ENCODE measurements around the gene SEC16A.
A peak's percentile ranks its signal among the peaks of the same experiment; 100 is the strongest.

The SEC16A gene, protein sequence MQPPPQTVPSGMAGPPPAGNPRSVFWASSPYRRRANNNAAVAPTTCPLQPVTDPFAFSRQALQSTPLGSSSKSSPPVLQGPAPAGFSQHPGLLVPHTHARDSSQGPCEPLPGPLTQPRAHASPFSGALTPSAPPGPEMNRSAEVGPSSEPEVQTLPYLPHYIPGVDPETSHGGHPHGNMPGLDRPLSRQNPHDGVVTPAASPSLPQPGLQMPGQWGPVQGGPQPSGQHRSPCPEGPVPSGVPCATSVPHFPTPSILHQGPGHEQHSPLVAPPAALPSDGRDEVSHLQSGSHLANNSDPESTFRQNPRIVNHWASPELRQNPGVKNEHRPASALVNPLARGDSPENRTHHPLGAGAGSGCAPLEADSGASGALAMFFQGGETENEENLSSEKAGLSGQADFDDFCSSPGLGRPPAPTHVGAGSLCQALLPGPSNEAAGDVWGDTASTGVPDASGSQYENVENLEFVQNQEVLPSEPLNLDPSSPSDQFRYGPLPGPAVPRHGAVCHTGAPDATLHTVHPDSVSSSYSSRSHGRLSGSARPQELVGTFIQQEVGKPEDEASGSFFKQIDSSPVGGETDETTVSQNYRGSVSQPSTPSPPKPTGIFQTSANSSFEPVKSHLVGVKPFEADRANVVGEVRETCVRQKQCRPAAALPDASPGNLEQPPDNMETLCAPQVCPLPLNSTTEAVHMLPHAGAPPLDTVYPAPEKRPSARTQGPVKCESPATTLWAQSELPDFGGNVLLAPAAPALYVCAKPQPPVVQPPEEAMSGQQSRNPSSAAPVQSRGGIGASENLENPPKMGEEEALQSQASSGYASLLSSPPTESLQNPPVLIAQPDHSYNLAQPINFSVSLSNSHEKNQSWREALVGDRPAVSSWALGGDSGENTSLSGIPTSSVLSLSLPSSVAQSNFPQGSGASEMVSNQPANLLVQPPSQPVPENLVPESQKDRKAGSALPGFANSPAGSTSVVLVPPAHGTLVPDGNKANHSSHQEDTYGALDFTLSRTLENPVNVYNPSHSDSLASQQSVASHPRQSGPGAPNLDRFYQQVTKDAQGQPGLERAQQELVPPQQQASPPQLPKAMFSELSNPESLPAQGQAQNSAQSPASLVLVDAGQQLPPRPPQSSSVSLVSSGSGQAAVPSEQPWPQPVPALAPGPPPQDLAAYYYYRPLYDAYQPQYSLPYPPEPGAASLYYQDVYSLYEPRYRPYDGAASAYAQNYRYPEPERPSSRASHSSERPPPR (N-terminal part only)

DNA sequence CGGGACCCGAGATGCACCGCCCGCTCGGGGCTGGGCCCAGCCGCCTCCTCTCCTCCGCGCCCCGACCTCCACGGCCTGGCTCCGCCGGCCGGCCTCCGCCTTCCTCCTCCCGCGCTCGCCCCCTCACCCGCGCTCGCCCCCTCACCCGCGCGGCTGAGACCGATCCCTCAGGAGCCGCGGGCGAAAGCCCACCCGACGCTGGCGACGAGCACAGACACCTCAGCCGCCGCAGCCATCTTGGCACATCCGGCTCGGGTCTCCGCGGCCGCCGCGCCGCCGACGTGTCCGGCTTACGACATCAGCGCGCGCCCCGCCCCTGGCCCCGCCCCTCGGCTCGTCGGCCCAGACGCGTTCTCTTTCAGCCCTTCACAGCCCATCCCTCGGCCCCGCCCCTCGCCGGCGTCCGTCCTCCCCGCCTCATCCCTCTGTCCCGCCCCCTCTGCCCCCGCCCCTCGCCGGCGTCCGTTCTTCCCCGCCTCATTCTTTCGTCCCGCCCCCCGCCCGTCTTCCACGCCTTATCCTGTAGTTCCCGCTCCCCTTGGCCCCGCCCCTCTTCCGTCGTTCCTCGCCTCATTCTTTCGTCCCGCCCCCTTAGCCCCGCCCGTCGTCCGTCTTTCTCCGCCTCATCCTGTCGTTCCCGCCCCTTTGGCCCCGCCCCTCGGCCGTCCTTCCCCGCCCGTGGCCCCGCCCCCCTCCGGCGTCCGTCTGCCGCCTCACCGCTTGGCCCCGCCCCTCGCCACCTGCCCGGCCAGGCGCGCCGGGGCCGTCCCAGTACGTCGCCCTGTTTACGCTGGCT, at the start of gene SEC16A:
Gene SEC16A, minus strand, starts transcription at position 248 of the 796 bp plus-strand sequence. CDS start 5,425 bp downstream, outside the sequence.
- peak; percentile 100 for DNase-seq

DNA sequence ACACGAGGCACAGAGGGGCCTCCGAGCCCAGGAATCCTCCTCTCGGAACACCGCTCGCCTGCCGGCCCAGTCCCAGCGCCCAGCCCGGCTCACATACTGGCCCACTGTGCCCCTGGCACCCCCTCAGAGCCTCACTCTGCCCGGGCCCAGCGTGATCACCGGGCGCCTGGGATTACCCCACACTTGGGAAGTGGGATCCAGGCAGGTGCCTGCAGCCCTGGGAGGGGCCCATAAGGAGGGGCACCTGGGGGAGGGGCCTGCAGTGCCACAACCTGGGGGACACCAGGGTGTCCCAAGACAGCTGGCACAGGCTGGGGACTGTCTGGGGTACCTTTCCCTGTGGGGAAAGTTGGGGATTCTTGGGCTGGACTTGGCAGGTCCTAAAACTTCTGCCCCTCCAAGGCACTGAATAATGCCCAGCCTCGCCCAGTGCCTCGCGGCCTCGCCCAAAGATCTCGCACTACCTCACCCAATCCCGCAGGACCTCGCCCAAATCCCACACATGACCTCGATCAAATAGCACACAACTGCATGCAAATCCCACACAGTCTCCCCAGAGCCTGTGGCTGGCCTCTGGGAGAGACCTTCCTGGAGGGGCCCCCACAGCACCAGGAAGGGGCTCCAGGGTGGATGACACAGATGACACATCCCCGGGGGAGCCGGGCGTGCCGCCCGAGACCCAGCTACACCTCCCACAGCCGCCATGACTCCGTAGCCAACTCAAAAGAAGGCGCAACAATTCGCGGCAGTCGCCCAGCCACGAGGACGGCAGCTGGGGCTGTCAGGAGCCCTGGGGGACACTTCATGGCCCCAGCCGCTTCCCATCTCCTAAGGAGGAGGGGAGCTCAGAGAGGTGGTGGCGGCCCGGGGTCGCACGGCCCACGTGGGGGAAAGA, 49.3 kb upstream of the SEC16A start:
- DNase-seq = no peak

DNA sequence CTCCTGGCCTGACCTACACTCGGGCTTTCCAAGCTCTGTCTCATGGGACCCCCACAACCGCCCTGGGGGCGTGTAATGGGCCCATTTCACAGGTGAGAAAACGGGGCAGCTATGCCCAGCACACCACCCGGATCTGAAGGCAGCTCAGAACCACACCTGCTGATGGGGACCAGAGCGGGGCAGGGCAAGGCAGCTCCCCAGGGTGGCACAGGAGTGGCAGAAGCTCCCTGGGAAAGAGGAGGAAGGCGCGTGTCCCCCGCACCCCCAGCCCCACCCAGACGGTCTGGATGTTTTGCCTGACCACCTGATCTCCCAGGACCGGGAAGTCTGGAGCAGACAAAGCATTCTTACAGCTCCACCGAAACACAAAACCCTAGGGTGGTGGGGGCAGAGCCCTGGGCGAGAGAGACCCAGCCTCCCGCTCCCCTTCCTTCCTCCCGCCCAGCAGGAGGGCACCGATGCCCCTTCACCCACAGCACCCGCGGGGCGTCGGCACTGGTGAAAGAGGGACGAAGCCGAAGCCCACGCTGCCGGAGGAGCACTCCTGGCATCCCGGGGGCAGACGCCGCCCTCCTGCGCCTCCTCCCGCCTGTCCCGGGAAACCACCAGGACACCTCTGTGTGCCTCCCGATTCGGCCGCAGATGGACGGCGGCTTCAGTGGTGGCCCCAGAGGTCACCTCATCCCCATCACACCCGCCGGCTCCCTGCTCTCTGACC, 48.5 kb upstream of the SEC16A start:
- no peak for DNase-seq

DNA sequence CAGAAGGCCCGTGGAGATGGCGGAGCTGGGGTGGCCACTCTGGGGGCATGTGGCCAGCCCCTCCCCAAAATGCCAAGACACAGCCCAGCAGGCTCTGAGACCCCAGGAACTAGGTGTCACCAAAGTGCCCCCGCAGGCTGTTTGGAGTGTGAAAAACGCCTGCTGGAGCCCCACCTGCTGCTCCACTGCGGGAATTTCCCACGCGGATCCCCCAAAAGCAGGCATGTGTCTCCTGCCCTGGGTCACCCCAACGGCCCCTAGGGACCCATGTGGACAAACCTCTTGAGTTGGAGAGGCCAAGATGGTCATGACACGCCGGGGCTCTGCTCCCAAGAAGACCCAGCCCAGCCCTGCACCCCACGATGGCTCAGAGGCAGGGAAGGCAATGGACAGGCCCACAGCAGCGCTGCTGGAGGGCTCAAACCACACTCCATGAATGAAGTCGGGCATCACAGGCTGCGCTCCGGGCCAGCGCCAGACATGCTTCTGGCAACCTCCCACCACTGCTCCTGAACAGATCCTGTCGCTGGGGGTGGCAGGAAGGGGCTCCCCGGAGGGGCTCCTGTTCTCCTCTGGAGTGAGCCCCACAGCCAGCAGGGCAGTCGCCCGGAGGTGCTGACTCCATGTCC, 47.7 kb upstream of the SEC16A start:
- no peak for DNase-seq

DNA sequence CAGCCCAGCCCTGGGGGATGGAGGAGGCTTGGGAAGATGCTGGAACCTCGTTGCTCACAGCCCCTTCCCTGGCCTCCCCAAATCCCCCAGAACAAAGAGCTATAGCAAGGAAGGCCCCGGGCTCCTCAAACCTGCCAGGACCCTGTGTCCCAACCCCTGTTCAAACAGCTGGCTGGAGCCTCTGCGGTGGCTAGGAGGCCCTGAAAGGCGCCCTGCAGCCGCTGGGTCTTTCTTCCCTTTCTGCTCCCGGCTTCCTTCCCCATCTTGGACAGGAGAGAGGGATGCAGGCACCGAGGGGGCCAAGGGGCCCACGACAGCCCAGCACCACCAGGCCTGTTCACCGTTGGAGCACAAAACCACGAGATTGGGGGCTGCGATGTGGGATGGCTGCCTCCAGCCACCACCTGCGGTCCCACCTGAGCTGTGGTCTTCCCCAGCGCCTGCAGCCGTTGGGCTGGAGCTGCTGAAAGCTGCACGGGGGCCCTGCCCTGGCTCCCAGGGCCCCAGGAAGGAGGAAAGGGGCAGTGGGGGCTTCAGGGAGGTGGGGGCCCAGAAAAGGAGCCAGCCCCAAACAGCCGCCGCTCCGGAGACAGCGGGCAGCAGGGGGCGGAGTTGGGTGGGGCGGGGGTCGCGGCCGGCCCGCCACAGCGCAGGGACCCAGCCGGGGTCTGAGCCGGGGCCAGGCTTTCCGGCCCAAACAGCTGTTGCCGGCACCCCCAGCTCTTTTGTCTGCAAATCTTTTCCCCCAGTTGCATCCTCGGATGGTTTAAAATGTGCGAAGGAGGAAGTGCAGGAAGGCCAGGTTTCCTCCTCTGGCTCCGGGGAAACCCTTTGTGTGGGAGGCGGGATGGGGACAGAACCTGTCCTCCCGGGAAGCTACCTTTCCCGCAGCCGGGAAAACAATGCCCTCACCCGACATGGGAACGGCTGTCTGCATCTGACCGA, 46.9 kb upstream of the SEC16A start:
- no peak for DNase-seq

DNA sequence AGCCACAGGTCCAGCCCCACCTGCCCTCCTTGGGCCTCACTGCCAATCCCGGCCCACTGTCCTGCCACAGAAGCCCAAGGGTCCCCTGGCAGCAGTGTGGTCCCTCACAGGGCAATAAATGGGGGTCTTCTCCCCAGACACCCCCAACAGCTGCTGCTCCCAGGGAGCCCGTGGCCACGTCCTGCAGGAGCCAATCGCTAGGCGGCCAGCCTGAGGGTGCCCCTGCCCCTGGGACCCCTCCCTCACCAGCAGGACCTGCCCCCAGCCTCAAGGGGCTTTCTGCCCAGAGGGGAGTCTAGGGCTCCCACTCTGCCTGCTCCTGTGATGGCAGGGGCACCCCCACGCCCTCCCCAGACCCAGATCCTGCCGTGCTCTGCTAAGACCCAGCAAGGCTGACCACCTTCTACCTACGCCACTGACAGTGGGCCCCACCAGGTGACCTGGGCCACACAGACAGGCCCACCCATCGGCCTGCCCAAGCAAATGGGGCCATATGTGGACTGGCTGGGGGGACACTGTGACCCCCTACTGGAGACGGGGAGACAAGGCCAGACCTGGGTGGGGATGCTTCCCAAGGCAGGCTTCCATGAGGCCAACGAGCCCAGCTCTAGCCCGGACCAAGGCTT, 46.0 kb upstream of the SEC16A start:
- DNase-seq = no peak

DNA sequence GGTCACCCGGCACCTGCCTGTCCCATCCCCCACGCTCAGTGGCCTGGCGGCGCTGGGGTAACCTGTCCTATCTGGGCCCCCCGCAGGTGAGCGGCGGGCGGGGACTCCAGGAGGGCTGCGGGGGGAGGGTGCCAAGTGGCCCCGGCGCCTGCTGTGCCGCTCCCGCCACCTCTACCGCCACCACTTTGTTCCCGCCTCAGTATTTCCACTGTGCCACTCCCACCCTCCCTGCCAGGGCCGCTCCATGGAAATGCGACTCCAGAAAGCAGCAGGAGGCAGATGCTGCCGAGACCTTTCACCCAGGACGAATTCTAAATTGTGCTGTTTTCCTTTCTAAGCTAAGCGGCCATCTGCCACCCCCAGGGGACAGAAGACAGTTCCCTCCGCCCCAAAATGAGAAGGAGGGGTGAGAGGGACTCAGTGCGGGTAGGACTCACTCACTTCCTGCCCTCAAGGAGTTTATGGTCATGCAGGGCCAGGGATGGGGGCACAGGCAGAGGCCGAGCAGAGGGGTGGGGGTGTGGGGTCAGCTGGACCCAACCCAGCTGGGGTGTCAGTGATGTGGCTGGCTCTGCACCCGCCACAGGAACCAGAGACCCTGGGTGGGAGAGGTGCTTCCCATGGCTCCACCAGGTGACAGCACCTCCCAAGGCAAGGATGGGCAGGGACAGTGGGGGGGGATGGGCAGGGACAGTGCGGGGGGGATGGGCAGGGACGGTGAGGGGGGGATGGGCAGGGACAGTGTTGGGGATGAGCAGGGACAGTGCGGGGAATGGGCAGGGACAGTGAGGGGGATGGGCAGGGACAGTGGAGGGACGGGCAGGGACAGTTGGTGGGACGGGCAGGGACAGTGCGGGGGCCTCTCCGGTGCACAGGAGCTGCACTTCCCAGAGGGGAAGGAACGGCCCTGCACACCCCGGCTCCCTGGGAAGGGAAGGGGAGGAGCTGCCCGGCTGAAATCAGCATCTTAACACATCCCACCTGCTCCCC, 45.2 kb upstream of the SEC16A start:
- no peak for DNase-seq

DNA sequence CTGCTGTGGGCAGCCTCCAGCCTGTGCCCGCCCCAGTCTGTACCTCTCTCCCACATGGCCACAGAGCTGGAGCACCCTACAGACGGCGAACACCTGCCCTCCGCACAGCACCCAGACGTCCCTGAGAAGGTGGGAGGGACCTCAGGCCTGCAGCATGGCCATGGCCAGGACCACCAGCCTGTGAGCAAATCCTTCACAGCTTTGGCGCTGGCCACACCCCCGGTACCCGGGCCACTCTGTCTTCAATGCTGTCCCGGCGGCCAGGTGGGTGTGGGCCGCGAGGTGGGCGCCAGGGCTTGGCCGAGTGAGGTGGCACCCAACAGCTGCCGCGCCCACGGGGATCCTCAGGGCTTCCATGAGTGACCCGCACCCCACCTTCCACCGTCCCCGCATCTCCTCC, 44.3 kb upstream of the SEC16A start:
- DNase-seq = no peak

DNA sequence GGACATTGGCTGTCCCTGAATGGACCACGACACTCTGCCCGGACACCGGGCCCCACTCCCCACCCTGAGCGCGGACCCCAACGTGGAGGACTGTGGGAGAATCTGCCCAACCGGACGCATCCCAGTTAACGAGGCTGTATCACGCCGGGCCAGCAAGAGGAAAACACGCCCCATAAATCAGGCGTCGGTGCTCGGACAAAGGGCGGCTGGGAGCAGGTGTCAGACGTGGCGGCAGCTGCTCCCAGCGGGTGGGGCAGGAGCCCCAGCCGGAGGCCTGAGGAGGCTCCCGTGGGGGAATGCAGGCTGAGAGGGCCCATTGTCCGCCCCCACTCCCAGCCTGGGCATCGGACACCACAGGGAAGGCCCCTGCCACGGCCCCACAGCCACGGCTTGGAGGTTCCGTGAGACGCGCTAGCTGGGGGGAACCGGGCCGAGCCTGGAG, 43.8 kb upstream of the SEC16A start:
- no peak for DNase-seq

DNA sequence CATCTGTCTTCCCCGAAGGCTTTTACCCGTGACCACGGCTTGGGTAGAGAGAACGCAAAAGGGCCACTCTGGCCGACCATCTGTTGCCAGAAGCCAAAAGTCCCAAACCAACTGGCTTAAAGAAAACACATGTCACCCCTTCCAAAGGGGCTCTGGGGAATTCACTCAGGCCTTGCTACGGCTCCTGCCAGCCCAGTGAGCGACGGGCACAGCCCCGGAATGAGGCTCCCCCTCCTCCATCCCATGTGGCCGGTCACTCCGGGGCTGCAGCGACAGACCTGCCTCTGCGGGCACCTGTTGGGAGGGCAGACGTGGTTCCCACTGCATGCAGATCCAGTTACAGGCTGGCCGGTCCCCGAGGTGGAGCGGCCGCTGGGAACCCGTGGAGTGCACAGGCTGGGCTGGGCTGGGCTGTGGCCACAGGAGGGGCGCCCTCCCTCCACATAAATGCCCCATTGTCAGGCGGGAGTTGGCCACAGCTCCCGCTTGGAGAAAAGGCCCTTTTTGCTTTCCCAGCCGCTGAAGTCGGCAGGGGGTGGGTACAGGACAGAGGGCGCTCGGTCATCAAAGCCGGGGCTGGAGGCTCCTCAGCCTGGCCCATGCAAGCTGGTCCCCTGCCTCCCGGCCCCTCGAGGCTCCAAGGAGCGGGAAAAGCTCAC, 43.1 kb upstream of the SEC16A start:
- DNase-seq = no peak

DNA sequence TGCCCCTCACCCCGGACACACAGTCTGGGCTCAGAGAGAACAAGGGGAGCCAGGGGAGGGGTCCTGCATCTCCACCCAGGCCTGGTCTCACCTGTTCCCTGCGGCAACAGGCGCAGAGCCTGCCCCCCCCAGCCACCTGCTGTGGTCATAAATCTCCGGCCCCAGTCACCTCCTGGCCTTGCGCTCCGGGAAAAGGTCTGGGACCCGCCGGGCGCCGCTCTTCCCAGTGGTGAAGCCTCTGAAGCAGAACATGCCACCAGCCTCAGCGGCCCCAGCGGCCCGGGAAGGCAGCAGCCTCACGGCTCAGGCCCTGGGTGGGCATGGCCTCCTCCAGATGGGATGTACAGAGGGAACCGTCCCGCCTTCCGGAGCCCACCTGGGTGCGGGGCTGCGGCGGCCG, 42.4 kb upstream of the SEC16A start:
- no peak for DNase-seq

DNA sequence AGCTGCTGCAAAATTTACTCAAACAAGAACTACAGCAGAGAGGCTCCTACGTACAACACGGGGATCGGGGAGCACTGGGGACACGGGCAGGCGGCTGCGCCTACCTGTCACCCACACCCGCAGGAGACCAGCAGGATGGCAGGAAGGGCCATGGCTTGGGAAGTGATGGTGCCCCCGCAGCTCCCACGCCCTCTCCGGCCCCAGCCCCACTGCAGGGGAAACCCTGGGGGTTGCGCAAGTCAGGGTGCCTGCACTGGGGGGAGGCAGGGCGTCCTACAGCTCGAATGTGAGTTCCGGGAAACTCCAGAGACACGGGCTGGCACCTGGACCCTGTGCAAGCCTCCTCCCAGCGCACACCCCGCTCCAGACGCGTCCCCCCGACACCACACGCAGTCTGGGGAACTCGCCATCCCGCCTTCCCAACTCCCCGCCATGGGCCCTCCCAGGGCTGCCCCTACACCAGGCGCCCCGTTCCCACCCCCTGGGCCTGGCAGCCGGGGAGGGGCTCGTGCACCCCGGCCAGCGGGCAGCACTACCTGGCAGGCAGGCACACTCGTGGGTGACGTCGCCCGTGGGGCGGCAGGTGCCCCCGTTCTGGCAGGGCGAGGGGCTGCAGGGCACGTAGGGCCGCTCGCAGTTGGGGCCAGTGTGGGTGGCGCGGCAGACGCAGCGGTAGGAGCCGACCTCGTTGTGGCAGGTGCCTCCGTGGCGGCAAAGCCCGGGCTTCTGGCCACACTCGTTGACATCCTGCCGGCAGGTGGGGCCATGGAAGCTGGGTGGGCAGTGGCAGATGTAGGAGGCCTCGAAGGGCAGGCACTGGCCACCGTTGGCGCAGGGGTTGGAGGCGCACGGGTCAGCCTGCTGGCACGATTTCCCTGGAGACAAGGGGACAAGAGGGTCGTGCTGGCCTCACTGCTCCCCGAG, 39.7 kb upstream of the SEC16A start:
- DNase-seq = no peak

DNA sequence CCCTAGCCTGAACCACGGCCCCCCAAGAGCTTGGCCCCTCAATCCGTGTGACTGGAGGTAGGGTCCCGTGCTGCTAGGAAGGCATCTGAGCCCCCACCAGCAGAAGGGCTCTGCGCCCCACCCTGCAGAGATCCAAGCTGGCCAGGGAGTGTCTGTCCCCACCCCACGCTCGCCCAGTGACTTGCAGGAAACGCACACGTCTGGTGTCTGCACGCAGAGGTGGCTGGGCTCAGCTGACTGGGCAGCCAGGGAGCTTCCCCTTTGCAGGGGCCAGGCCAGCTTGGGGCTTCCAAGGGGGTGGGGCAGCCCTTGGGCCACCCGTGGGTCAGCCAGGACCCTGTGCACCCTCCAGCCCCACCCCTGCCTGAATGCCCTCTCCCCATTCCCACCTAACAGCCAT, 38.7 kb upstream of the SEC16A start:
- DNase-seq = no peak

DNA sequence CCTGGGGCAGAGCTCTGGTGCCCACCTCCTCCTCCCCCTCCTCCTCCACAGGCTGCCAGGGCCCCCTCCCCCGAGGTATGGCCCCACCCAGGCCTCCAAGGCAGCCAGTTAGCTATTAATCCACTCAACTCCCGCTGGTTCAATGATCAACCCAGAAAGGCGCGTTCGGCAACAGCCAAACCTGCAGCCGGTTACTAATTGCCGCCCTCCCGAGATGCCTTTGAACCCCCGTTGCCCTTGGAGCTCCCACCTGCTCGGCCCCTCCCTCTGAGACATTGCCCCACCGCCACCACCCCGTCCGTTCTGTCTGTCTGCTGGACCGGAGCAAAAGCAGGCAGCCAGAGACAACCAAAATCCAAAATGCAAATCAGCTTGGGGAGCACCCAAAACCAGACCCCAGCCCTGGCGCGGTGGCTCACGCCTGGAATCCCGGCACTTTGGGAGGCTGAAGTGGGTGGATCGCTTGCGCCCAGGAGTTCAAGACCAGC, 37.3 kb upstream of the SEC16A start:
- DNase-seq = no peak

Data from activated CD4-positive, alpha-beta T cell treated with anti-CD3 and anti-CD28 coated beads for 4 hours (primary cell).